DOHH2 (cell line): Measurements from ENCODE around the gene C19orf47.

Experiments used
- H3F3A ChIP-seq: fragments of 200-600 bp; sonication (generic), shearing (Covaris generic); 2 replicates; pipeline ENCODE4 v1.6.0; 2016; ENCODE audit warnings: antibody characterized with exemption, mild to moderate bottlenecking; ENCODE audit not compliant: control insufficient read depth, insufficient read depth
- H3K27ac ChIP-seq: fragments of 200-600 bp; sonication (generic); 2 replicates; pipeline ENCODE4 v1.5.1; 2014; ENCODE audit warnings: low read depth, mild to moderate bottlenecking, low read length, moderate library complexity
- H3K27me3 ChIP-seq: fragments of 200-600 bp; sonication (generic); 2 replicates; pipeline ENCODE4 v1.6.1; 2014; ENCODE audit warnings: mild to moderate bottlenecking, low read length, mixed read lengths; ENCODE audit not compliant: control insufficient read depth
- H3K36me3 ChIP-seq: fragments of 200-600 bp; sonication (generic); 2 replicates; pipeline ENCODE4 v1.6.1; 2014; ENCODE audit warnings: mild to moderate bottlenecking, low read length, moderate library complexity, mixed read lengths; ENCODE audit not compliant: control insufficient read depth
- H3K4me1 ChIP-seq: fragments of 200-600 bp; sonication (generic); 2 replicates; pipeline ENCODE4 v1.6.1; 2014; ENCODE audit warnings: mild to moderate bottlenecking, low read length, mixed read lengths; ENCODE audit not compliant: control insufficient read depth
- H3K4me2 ChIP-seq: fragments of 200-600 bp; sonication (generic); 2 replicates; pipeline ENCODE4 v1.6.0; 2014; ENCODE audit warnings: mild to moderate bottlenecking, low read length, moderate library complexity
- H3K4me3 ChIP-seq: fragments of 200-600 bp; sonication (generic); 2 replicates; pipeline ENCODE4 v1.5.1; 2014; ENCODE audit warnings: mild to moderate bottlenecking, low read length, mixed read lengths
- H3K79me2 ChIP-seq: fragments of 200-600 bp; sonication (generic); 2 replicates; pipeline ENCODE4 v1.6.1; 2014; ENCODE audit warnings: mild to moderate bottlenecking, low read length, mixed read lengths; ENCODE audit not compliant: control insufficient read depth
- H3K9me2 ChIP-seq: fragments of 200-600 bp; sonication (generic); replicated peaks from 2 replicates; pipeline ENCODE4 v1.6.1; 2014; ENCODE audit warnings: mild to moderate bottlenecking, low read length, mixed read lengths; ENCODE audit not compliant: control insufficient read depth
- H3K9me3 ChIP-seq: fragments of 200-600 bp; sonication (generic); 2 replicates; pipeline ENCODE4 v1.6.1; 2014; ENCODE audit warnings: antibody characterized with exemption, low read length, mixed read lengths; ENCODE audit not compliant: control insufficient read depth, insufficient read depth
- H4K20me1 ChIP-seq: fragments of 200-600 bp; sonication (generic); 2 replicates; pipeline ENCODE4 v1.6.0; 2014; ENCODE audit warnings: low read depth, mild to moderate bottlenecking, antibody characterized with exemption, low read length, moderate library complexity; ENCODE audit not compliant: control insufficient read depth, insufficient read depth
- CTCF ChIP-seq: fragments of 200-600 bp; sonication (generic); IDR thresholded peaks from one replicate; pipeline ENCODE4 v1.5.1; 2014; ENCODE audit warnings: antibody characterized with exemption, mild to moderate bottlenecking, low read depth, low read length; ENCODE audit not compliant: poor library complexity, severe bottlenecking
- EZH2phosphoT487 ChIP-seq: fragments of 200-600 bp; sonication (generic); IDR thresholded peaks from 2 replicates; pipeline ENCODE4 v1.6.1; 2017; ENCODE audit warnings: borderline replicate concordance, mild to moderate bottlenecking, antibody characterized with exemption, low read length, moderate library complexity, mixed read lengths

The C19orf47 gene

GRCh38 chr19:40392894-40393517 is 44.8 kb upstream of the C19orf47 start:
- Histone ChIP-seq H3K9me3 (no peaks in the 10 kb centered on the region), H3K27ac (no peak overlapping the region), H3K79me2 (no peaks in the 10 kb centered on the region), H3F3A (no peaks in the 10 kb centered on the region), H3K4me1 (no peaks in the 10 kb centered on the region), H3K9me2 (no peaks in the 10 kb centered on the region), H3K4me3 (no peak overlapping the region), H4K20me1 (no peaks in the 10 kb centered on the region), H3K4me2 (no peak overlapping the region), H3K36me3 (no peaks in the 10 kb centered on the region), H3K27me3 (no peaks in the 10 kb centered on the region)
- TF ChIP-seq CTCF (no peak), EZH2phosphoT487 (no peak)

- Histone ChIP-seq H3K4me3 (no peak overlapping the region), H3K36me3 (no peaks in the 10 kb centered on the region), H4K20me1 (no peaks in the 10 kb centered on the region), H3K9me3 (no peaks in the 10 kb centered on the region), H3K79me2 (no peaks in the 10 kb centered on the region), H3K9me2 (no peaks in the 10 kb centered on the region), H3F3A (no peaks in the 10 kb centered on the region), H3K27ac (no peak overlapping the region), H3K27me3 (no peaks in the 10 kb centered on the region), H3K4me1 (no peaks in the 10 kb centered on the region), H3K4me2 (no peak overlapping the region)
- TF ChIP-seq CTCF: no peak
- TF ChIP-seq EZH2phosphoT487: no peak
Measured at GRCh38 chr19:40392123-40392522, 43.9 kb upstream of the C19orf47 start.

- H3K4me1 ChIP-seq: no peaks in the 10 kb centered on the region
- no peaks in the 10 kb centered on the region for H3K9me3 ChIP-seq
- no peak within 1 kb of the TSS for H3K4me3 ChIP-seq
- no peak within 1 kb of the TSS for H3K4me2 ChIP-seq
- no peaks in the 10 kb centered on the region for H4K20me1 ChIP-seq
- no peaks in the 10 kb centered on the region for H3K27me3 ChIP-seq
- TF ChIP-seq EZH2phosphoT487 (no peak), CTCF (no peak)
- no peaks in the 10 kb centered on the region for H3F3A ChIP-seq
- H3K27ac ChIP-seq: no peak within 1 kb of the TSS
- H3K36me3 ChIP-seq: no peaks in the 10 kb centered on the region
- no peaks in the 10 kb centered on the region for H3K79me2 ChIP-seq
- no peaks in the 10 kb centered on the region for H3K9me2 ChIP-seq
Measured at GRCh38 chr19:40390084-40390742, 42.0 kb upstream of the C19orf47 start, which contains the start of gene HIPK4. Gene HIPK4 (minus strand): TSS chr19:40390181. CDS start chr19:40389902, 279 bp downstream.
